ENCODE measurements around the gene ZNF83. TPM values are rescaled to one million over a fixed set of nuclear protein-coding genes. Genes with fewer than 3 reads are reported as not detected.

Gene ZNF83
- 65.3 and 81.8 TPM in 2 replicates for total RNA-seq

GRCh38 chr19:52637718-52638585 is at the start of gene ZNF83:
Gene ZNF83, minus strand, starts transcription at chr19:52638355.

GRCh38 chr19:52570000-52570861 is 67.9 kb downstream of the ZNF83 start, which contains the start of gene ZNF701:
Gene ZNF701, plus strand, starts transcription at chr19:52570287. Its CDS starts 3,861 bp downstream, at chr19:52574148.

Other genes with a start within 250 kb of the ZNF83 start
- gene ZNF528, start 240.5 kb downstream of the ZNF83 start, total RNA-seq, result 25.8 and 32.8 TPM in 2 replicates
- not detected in 2 replicates for gene ZNF534, start 209.2 kb downstream of the ZNF83 start, total RNA-seq
- gene ZNF578, start 184.8 kb downstream of the ZNF83 start, total RNA-seq, result 5.9 and 9.5 TPM in 2 replicates
- 26.4 and 36.0 TPM in 2 replicates for gene ZNF808, start 110.7 kb downstream of the ZNF83 start, total RNA-seq
- gene ZNF701, start 68.1 kb downstream of the ZNF83 start, total RNA-seq, result 16.0 and 18.3 TPM in 2 replicates
- gene ZNF611, start 96.7 kb upstream of the ZNF83 start, total RNA-seq, result 14.6 and 19.5 TPM in 2 replicates
- 3.0 and 3.7 TPM in 2 replicates for gene ZNF600, start 148.4 kb upstream of the ZNF83 start, total RNA-seq
- 16.9 and 24.8 TPM in 2 replicates for gene ZNF28, start 183.3 kb upstream of the ZNF83 start, total RNA-seq
- 25.6 and 27.6 TPM in 2 replicates for gene ZNF468, start 219.3 kb upstream of the ZNF83 start, total RNA-seq

All from smooth muscle cell of the umbilical artery (primary cell).